ENCODE data around the gene RNF144A. TPM values are rescaled to one million over a fixed set of nuclear protein-coding genes. Genes with fewer than 3 reads are reported as not detected.
A peak's percentile ranks its signal among the peaks of the same experiment; 100 is the strongest.

The RNF144A gene
- total and polyA plus RNA-seq, 10 donors, result 3.8 to 86.6 (median 50.9) TPM

- Histone ChIP-seq H3K4me1 (peaks cover 9 to 94% (median 66%) of the 10 kb centered on the region in 6 donors), H3K36me3 (peaks cover 3 to 98% (median 27%) of the 10 kb centered on the region in 6 donors), H3K27me3 (replicated peaks in 1 of 7) (no peaks in the 10 kb centered on the region), H3K9me3 (no peaks in the 10 kb centered on the region), H3K27ac (peak overlapping the region; percentile 55 to 90 (median 78)), H3K4me3 (no peak overlapping the region)
- TF ChIP-seq POLR2A (IDR thresholded peaks at IDR 0.05) (no peak), POLR2AphosphoS5 (IDR thresholded peaks at IDR 0.05) (no peak), CTCF (IDR thresholded peaks at IDR 0.05 in 8 of 11, conservative IDR thresholded peaks at IDR 0.05 in 3 of 11) (no peak)
- intact Hi-C loops (cut with DNase I; ENCODE audit: low total_unique reads), result loop anchor here (5.0 kb wide), 1 partner anchor 106 kb away; no protein-coding TSS in a partner anchor
- WGBS, 5 donors, result 64 to 78% (median 73%) methylated on average over 15 of the region's 15 CpGs
- DNase-seq, result no peak
These were observed 110.9 kb downstream of the RNF144A start for GRCh38 chr2:7027956-7028655.

GRCh38 chr2:7028846-7029245 is 111.6 kb downstream of the RNF144A start:
- intact Hi-C loops (cut with DNase I; ENCODE audit: low total_unique reads), result loop anchor here (5.0 kb wide), 1 partner anchor 107 kb away; no protein-coding TSS in a partner anchor
- Histone ChIP-seq H3K4me1 (peaks cover 9 to 92% (median 62%) of the 10 kb centered on the region in 6 donors), H3K36me3 (peaks cover 3 to 98% (median 33%) of the 10 kb centered on the region in 6 donors), H3K4me3 (no peak overlapping the region), H3K9me3 (no peaks in the 10 kb centered on the region), H3K27me3 (replicated peaks in 1 of 7) (no peaks in the 10 kb centered on the region), H3K27ac (peak overlapping the region; percentile 3 to 90 (median 78))
- WGBS, 5 donors, result 51 to 69% (median 55%) methylated on average over 6 of the region's 6 CpGs
- peak; percentile 63 for DNase-seq
- TF ChIP-seq POLR2AphosphoS5 (IDR thresholded peaks at IDR 0.05) (peak in 1 of 3 donors; percentile 51), POLR2A (IDR thresholded peaks at IDR 0.05) (no peak), CTCF (IDR thresholded peaks at IDR 0.05 in 8 of 11, conservative IDR thresholded peaks at IDR 0.05 in 3 of 11) (no peak)

GRCh38 chr2:7029291-7030059 is 112.3 kb downstream of the RNF144A start:
- no peak for DNase-seq
- intact Hi-C loops (cut with DNase I; ENCODE audit: low total_unique reads), result loop anchor here (5.0 kb wide), 1 partner anchor 107 kb away; no protein-coding TSS in a partner anchor
- Histone ChIP-seq H3K4me1 (peaks cover 12 to 92% (median 61%) of the 10 kb centered on the region in 6 donors), H3K4me3 (peak overlapping the region in 1 of 8 donors; percentile 29), H3K27ac (peak overlapping the region; percentile 3 to 90 (median 78)), H3K36me3 (peaks cover 0 to 96% (median 29%) of the 10 kb centered on the region in 6 donors), H3K27me3 (replicated peaks in 1 of 7) (no peaks in the 10 kb centered on the region), H3K9me3 (no peaks in the 10 kb centered on the region)
- TF ChIP-seq POLR2AphosphoS5 (IDR thresholded peaks at IDR 0.05) (peak; percentile 3 to 45 (median 39)), POLR2A (IDR thresholded peaks at IDR 0.05) (no peak), CTCF (IDR thresholded peaks at IDR 0.05 in 8 of 11, conservative IDR thresholded peaks at IDR 0.05 in 3 of 11) (peak in 3 of 11 experiments; percentile 14 to 26 (median 18))
- WGBS, 5 donors, result 73 to 89% (median 75%) methylated on average over 13 of the region's 13 CpGs
